Sigmoid colon (tissue), 4 donors: ENCODE data around the gene PHF19.

ENCODE experiments used
- POLR2A ChIP-seq, 2 donors: fragments of 450-650 bp; IDR thresholded peaks; one replicate each; pipeline ENCODE4 v1.6.1; 2016; ENCODE audit warnings: antibody characterized with exemption in 2 of 2, mild to moderate bottlenecking in 2 of 2, moderate library complexity in 2 of 2
- POLR2AphosphoS5 ChIP-seq, 4 donors: sonication (generic); formaldehyde crosslinking; IDR thresholded peaks; one replicate each; pipeline ENCODE4 v1.6.1; 2017; ENCODE audit warnings: antibody characterized with exemption in 4 of 4
- TF ChIP-seq, protein P1 (sequence below), 4 experiments: fragments of 450-650 bp in 3 of 4; fragments of 200-600 bp in 1 of 4; IDR thresholded peaks; one replicate each; pipeline ENCODE4 v1.5.1; 2016 to 2019; ENCODE audit warnings: antibody characterized with exemption in 4 of 4, mild to moderate bottlenecking in 3 of 4, moderate library complexity in 2 of 4

DNA sequence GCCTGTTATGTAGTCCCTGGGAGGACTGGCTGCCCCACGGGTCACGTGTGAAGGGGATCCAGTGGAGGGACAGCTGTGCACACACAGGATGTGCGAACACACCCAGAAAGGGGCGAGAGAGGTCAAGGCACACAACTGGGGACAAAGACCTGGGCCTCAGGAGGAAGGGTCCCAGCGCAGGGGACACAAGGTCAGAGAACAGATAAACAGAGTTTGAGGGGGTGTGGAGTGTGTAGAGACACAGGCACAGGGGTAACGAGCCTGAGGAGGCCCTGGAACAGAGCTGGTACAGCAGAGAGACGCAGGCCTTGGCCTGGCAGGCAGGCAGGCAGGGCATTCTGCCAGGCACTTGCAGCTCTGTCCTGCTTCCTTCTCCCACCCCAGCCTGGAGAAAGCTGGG, 19.5 kb downstream of the PHF19 start:
- TF ChIP-seq, protein P1, sequence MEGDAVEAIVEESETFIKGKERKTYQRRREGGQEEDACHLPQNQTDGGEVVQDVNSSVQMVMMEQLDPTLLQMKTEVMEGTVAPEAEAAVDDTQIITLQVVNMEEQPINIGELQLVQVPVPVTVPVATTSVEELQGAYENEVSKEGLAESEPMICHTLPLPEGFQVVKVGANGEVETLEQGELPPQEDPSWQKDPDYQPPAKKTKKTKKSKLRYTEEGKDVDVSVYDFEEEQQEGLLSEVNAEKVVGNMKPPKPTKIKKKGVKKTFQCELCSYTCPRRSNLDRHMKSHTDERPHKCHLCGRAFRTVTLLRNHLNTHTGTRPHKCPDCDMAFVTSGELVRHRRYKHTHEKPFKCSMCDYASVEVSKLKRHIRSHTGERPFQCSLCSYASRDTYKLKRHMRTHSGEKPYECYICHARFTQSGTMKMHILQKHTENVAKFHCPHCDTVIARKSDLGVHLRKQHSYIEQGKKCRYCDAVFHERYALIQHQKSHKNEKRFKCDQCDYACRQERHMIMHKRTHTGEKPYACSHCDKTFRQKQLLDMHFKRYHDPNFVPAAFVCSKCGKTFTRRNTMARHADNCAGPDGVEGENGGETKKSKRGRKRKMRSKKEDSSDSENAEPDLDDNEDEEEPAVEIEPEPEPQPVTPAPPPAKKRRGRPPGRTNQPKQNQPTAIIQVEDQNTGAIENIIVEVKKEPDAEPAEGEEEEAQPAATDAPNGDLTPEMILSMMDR (IDR thresholded peaks at IDR 0.05), result no peak
- no peak for TF ChIP-seq POLR2A (IDR thresholded peaks at IDR 0.05)
- no peak for TF ChIP-seq POLR2AphosphoS5 (IDR thresholded peaks at IDR 0.05)
